Pulmonary artery endothelial cell (primary cell): ENCODE results near the gene ESR1. TPM values are rescaled to one million over a fixed set of nuclear protein-coding genes. Genes with fewer than 3 reads are reported as not detected.
A peak's percentile ranks its signal among the peaks of the same experiment; 100 is the strongest.
"Not testable (repeated sequence)": the region's sequence is repeated elsewhere in the genome, so short reads cannot be mapped to it uniquely, and the experiment has no call there.

Experiments
- DNase-seq: peaks from one replicate; pipeline ENCODE4 v3.0.0-alpha.2; 2011; ENCODE audit warnings: low read depth, low spot score
- total RNA-seq: library from RNA; depleted of rRNA; stranded (reverse); fragments of >200 nt; gene quantifications from 2 replicates; pipeline ENCODE4 v1.2.3, GENCODE V29; 2014

Gene ESR1
- total RNA-seq, 1 donor from 2014 or later: 0.13 TPM

DNA sequence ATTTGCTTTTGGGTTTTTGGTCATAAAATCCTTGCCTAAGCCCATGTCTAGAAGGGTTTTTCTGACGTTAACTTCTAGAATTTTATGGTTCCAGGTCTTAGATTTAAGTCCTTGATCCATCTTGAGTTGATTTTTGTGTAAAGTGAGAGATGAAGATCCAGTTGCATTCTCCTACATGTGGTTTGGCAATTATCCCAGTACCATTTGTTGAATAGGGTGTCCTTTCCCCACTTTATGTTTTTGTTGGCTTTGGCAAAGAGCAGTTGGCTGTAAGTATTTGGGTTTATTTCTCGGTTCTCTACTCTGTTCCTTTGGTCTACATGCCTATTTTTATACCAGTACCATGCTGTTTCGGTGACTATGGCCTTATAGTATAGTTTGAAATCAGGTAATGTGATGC lies 86.9 kb downstream of the ESR1 start:
- not testable (repeated sequence) for DNase-seq

DNA sequence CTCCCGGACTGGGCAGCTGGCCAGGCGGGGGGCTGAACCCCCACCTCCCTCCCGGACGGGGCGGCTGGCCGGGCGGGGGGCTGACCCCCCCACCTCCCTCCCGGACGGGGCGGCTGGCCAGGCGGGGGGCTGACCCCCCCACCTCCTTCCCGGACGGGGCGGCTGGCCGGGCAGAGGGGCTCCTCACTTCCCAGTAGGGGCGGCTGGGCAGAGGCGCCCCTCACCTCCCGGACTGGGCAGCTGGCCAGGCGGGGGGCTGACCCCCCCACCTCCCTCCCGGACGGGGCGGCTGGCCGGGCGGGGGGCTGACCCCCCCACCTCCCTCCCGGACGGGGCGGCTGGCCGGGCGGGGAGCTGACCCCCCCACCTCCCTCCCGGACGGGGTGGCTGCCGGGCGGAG lies 91.7 kb downstream of the ESR1 start:
- not testable (repeated sequence) for DNase-seq

DNA sequence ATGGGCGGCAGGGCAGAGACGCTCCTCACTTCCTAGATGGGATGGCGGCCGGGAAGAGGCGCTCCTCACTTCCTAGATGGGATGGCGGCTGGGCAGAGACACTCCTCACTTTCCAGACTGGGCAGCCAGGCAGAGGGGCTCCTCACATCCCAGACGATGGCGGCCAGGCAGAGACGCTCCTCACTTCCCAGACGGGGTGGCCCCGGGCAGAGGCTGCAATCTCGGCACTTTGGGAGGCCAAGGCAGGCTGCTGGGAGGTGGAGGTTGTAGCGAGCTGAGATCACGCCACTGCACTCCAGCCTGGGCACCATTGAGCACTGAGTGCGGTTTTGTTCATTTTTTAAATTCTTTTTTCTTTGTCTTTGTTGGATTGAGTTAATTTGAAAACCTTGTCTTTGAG lies 92.3 kb downstream of the ESR1 start:
- not testable (repeated sequence) for DNase-seq

DNA sequence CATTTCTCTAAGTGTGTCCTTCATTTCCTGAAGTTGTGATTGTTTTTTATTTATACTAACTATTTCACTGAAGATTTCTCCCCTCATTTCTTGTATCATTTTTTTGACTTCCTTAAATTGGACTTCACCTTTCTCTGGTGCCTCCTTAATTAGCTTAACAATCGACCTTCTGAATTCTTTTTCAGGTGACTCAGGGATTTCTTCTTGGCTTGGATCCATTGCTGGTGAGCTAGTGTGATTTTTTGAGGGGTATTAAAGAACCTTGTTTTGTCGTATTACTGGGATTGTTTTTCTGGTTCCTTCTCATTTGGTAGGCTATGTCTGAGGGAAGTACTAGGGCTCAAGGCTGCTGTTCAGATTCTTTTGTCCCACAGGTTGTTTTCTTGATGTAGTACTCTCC lies 92.8 kb downstream of the ESR1 start:
- no peak for DNase-seq

DNA sequence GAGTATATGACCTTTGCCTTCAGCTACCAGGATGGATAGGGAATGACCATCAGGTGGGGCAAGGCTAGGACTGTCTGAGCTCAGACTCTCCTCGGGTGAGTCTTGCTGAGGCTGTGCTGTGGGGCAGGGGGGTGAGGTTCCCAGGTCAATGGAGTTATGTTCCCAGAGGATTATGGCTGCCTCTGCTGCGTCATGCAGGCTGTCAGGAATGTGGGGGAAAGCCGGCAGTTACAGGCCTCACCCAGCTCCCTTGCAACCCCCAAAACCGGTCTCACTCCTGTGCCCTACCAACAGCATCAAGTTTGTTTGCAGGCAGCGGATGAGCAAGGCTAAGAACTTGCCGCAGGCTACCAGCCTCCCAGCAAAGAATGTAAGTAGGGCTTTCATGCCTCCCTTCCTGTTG lies 93.5 kb downstream of the ESR1 start:
- no peak for DNase-seq

DNA sequence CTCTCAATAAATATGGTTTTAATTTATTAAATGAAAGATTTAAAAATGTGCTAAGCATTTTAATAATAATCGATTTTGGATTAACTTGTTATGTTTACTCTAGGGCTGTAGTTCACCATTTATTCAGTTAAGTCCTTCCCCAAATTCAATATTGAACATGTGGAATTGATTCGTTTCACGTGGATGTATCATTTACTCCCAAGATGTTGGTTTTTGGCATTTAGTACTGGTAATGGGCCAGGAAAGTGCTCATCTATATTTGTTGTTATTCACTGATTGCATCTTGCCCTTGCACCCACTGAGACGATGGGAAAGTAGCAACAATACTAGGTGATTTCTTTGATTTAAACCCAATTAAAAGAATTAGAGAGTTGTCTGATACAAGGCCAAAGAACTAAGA lies 97.1 kb downstream of the ESR1 start:
- no peak for DNase-seq

DNA sequence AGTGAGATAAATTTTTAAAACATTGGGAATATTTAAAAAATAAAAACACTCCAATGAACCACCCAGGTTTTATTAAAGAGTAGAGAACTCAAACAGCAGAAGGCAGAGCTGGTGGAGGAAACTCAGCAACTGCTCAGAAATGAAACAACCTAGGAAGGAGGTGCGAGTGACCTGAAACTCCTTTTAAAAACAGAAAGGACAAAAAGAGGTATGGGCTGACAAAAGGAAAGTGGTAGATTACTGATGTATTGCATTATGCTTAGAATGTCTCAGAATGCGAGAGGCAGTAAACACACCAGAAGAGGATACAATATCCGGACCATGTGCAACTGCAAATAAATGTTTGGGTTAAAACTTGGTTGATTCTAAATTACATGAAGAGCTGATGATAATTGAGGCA lies 97.6 kb downstream of the ESR1 start:
- no peak for DNase-seq

DNA sequence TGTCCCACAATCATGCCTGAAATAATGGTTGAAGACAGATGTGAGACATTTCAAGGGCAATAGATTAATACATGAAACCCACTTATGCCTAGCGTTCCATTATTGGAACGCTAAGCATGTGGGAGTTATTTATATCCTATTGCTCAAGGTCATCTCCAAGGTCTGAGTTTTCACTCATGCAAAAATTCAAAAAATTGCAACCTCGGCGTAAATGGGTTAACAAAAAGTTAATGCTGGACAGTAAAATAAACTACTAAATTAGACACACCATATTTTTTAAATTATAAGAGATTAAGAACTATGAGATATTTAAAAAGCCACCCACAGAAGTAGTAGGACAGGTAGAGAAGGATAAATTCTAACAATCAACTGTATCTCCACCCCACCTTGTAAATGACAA lies 98.4 kb downstream of the ESR1 start:
- no peak for DNase-seq

DNA sequence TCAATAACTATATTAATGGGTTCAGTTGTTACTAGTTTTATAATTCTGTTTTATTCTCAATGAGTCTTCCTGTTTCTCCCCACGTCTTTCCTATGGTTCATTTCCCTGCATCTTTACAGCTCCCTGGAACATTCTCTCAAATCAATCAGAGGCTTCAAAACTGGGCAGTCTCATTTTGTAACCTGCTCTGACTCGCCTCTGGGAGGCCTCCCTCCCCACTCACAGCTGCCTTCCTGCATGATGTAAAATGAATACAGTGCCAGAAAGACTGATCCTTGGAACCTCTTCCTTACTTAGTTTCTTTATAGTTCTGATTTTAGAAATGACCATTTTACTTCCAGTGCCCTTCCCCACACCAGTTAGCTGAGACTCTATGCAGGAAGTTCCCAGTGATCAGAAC lies 103.9 kb downstream of the ESR1 start:
- no peak for DNase-seq

DNA sequence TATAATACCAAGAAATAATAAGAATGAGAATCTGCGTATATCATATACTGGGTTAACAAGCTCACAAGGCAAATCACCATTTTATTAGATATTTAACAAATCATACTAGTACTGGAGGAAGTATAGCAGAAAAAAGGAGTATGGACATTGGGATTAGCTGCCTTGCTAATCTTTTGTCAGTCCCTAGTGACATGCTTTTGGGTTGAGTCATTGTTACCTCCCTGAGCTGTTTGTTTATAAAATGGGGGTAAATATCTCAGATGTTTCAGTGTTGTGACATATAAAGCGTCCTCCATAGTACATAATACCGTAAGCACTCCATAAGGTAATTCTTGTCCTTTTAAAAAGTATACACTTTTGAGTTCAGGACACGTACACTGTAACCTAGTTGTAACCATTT lies 107.0 kb downstream of the ESR1 start:
- no peak for DNase-seq

DNA sequence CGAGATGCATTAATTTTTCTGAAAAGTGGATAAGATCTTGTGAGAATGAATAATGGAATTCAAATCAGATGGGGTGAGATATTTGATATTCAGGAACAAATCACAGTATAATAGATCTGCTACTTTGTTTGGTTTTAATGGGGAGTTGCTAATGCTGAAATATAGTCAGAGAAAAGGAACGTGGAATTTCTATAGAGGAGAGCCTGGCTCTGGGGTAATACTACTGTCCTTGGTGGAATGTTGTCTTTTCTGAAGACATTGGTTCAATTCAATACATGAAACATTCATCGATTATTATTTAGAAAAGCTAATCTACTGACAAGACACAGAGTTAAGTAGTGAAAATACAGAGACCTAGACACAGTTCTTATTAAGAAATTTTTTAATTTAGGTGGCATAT lies 108.6 kb downstream of the ESR1 start:
- DNase-seq: no peak

DNA sequence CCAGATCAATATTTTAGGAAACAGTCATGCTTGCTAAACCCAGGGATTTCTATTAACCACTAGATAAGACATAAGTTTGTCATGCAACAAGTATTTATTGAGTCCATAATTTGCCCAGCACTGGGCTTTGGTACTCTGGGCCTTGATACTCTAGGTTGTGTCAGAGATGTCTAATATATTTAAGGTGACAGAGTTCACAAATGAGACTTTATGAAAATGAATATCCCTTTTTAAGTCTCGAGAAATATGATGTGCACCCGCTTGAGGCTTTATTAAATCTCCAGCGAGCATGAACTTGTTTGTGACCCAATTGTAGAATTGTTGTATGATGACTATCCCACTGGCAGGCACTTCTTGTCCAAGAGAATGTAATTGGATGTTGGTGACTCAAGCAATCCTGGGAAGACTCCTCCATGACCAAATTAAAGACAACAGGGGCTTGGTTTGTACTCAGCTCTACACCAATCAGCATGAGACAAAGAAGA lies 109.2 kb downstream of the ESR1 start:
- no peak for DNase-seq

DNA sequence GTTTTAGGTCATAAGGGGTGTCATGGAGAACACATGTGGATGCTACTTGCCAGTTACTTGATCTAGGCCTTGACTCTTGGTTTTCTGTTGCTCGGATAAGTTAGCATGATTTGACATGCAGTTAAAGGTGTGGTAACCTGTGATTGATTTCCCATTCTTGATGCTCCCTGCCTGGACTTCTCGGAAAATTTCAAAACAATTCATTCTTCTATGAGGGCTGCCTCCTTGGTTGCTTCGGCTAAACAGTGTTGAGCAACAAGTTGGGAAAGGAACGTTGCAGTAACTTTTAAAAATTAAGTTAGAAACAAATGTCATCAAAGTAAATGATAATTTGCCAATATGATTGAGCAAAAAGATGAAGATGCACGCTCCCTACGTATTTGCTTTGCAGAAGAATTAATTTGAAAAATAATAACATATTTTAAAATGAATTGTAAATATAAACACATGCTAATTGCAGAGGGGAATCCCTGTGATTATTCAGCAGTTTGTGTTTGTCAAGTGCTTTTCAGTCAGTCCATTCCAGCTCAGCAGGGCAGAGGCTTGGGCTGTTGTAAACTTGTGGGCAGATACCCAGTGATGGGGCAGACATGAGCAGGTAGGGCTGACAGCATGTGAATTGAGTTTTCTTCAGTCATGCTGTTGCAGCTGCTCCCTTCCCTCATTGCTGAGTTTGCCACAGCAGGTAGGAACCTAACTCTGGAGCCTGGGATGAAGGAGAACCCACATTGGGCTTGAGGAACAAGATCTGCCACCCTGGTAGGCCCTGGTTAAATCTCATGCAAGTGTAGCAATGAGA lies 110.2 kb downstream of the ESR1 start:
- no peak for DNase-seq

DNA sequence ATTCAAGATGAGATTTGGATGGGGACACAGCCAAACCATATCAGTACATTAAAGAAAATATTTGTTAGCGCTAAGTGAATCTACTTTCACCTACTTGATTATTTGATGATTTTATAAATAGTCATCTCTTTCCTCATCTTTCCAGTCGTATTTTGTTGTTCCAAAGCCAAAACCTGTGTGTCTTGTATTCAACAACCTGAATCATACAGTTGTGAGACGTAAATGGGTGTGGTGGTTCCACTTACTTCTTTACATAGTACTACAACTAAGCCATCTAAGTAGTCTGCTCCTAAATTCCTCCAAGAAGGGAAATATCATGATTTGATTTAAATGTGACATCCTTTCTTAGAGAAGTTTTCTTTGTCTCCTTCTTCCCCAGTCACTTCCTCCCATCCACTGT lies 132.8 kb downstream of the ESR1 start:
- no peak for DNase-seq

DNA sequence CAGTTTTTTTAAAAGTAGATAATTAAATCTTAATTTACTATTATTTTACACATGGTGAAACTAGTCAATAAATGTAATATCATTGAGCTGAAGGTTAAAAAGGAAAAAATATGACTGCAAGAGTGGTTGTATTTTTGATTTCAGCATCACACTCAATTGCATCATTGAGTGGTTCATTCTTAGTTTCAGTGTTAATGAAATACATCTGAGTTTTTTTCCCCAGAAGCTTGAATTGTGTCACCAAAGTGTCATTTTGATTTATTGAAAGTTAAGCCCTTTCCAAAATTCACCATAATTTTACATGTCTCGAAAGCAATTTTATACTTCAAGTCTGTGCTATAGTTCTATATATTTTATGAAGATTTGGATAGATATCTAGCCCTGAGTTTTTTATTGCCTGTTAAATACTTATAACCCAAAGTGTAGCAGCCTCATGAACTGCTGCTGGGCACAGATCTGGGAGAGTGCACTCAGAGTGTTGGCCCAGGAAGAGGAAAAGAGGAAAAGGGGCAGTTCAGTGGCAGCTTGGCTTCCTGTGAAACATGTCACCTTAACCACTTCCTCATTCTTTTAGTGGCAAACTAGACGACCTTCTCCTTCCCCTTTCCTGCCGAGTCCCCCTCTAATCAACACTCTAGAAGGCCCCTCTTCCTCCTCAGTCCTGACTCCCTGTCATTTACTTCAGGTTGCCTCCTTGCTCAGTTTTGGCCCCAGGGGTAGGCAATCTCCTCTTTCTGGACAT lies 140.7 kb downstream of the ESR1 start:
- DNase-seq: no peak

DNA sequence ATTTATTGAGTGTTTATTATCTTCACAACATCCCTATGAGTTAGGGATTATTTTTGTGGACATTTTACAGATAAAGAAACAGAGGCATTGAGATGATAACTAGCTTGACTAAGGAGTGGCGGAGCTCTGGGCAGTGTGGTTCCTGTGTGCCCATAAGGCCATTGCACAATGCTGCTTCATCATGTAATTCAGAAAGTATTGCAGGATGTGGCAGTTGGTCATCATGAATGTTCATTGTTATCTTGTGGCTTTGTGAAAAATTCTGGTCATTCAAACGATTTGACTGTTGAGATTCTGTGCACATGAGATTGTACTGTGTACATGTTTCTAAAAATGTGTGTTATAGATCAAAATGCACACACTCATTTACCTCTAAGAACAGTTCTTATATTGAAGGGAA lies 150.8 kb downstream of the ESR1 start:
- DNase-seq: no peak

DNA sequence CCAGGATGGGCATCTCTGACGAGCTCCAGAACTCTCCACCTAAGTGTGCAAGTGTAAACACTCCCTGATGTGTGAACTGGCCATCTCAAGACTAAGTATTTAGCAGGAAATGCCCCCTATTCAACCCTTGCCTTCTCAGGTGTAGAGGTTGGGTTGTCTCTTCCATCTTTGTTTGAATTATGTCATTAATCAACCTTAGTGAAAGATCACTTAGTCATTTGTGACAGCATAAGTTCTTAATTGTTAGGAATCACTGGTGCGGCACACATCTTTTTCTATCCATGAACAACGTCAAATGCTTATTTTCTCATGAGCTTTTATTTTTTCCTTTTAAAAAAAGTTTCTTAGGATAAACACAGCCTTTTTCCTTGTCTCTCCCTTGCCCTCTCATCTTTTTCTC lies 151.6 kb downstream of the ESR1 start:
- no peak for DNase-seq

DNA sequence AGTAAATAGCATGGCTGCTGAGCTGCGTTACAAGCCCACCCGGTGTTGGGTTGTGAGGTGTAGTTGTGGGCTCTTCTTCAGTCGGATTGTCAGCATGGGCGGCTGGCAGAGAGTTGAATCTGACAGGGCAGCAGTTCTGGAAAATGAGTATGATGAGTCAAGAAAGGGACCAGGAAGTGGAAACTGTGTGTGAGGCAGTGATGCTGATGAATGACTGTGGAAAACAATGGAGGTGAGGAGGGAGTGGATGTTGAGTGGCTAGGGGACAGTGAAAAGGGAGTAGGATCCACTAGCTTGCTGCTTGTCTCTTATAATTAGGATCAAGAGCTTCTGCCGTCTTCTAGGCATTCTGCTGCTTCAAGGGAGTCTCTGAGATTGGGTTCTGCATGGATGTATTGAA lies 154.3 kb downstream of the ESR1 start:
- DNase-seq: no peak

DNA sequence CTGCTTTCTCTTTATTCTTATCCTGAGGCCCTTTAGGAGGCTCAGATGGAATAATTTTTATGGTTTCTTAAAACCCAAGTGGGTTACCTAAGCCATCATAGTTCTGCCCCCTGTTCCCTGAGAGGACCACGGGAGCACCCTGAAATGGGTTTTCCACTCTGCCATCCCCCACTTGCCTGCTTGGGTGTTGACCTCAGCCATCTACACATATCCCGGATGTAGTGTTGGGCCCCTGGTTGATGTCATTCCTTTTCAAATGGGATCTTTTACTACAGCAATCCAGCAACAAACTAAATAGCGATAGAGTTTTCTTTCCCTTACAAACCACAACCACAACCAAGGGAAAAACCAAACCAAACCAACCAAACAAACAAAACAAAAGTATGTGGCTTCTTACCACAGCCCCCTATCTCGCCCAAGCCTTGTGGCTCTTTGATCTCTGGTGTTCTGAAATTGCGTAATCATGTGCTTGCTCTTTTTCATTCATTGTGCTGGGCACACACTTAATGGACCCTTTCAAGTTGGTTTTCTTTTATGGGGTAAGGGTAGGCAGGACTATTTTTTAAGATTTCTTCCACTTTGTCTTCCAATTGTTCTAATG lies 154.9 kb downstream of the ESR1 start:
- no peak for DNase-seq

DNA sequence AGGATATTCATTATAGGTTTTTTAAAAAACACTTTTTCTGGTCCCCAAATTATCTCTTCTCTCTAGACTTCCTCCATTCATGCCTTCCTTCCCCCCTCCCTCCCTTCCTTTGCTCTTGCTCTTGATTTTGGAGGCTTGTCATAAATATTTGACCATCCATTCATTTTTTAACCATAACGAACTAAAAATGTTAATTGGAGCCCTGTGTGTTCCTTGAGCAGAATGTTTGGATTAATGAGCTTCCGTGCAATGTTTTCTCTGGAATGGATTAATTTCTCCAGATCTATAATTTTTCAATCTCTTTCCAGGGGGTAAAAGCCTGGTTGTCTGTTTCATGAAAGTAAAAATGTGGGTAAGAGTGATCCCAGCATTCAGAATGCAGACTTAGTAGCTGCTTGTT lies 155.5 kb downstream of the ESR1 start:
- no peak for DNase-seq

DNA sequence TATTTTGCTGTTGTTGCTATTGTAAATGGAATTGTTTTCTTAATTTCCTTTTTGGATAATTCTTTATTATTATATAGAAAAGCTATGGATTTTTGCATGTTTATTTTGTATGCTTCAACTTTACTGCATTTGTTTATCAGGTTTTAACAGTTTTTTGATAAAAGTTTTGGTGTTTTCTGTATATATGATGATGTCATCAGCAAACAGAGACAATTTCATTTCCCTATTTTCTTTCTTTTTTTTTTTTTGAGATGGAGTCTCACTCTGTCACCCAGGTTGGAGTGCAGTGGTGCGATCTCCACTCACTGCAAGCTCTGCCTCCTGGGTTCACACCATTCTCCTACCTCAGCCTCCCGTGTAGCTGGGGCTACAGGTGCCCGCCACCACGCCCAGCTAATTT lies 156.9 kb downstream of the ESR1 start:
- not testable (repeated sequence) for DNase-seq

DNA sequence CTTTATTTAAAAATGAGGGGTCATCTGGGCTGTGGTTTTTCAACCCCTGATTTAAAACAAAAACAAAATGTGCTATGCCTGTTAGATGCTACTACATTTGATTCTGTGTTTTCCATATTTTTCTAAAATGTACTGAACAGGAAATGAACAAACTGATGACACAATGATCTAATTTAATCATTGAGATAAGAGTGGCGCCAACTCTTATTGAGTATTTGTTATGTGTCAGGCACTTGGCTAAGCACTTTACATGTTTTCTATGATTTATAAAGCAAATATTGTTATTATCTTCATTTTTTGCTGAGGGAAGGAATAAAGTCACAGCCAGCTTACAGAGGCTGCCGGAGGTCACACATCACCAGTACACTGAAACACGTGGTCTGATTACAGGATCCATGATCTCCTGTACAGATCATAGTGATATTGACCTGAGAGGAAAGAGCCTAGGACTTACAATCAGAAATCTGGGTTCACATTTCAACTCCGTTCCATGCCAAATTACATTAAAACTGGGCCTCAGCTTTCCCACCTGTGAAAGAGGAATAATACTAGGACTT lies 166.7 kb downstream of the ESR1 start:
- DNase-seq: peak; percentile 5
